GM12878 (cell line): ENCODE data around the gene BCL2L13. TPM values are rescaled to one million over a fixed set of nuclear protein-coding genes. Genes with fewer than 3 reads are reported as not detected.

Experiments
- ATAC-seq: fragments of 200-7000 bp; cut with Tn5 transposase; 3 replicates; pipeline ENCODE4 v1.9.1; 2020; ENCODE audit warnings: mild to moderate bottlenecking, moderate library complexity
- BruUV-seq: library from RNA; stranded (reverse); fragments of 400-500 nt; replicated peaks from 2 replicates; lab custom pipeline; 2021; lab: Mats Ljungman, UMichigan
- CTCF ChIA-PET: fragments of 300-600 bp; sonication (Branson Sonifier 250); formaldehyde crosslinking; extraction: SDS; loops from one replicate; lab custom pipeline; 2021; ENCODE audit warnings: inconsistent platforms; lab: Yijun Ruan, JAX
- POLR2A ChIA-PET: fragments of 350-600 bp; formaldehyde crosslinking; extraction: SDS; loops from one replicate; lab custom pipeline; 2021; ENCODE audit warnings: inconsistent platforms; lab: Charles Lee
- RAD21 ChIA-PET: fragments of 300-600 bp; sonication (Branson Sonifier 250); formaldehyde crosslinking; loops from one replicate; lab custom pipeline; 2023; ENCODE audit warnings: antibody characterized with exemption; ENCODE audit not compliant: unreplicated experiment; lab: Charles Lee
- SMC1A ChIA-PET: fragments of 300-600 bp; sonication (Branson Sonifier 250); formaldehyde crosslinking; loops from one replicate; lab custom pipeline; 2023; ENCODE audit not compliant: unreplicated experiment, uncharacterized antibody; lab: Charles Lee
- DNase-seq: peaks from one replicate; pipeline ENCODE4 v3.0.0-alpha.2; 2011; ENCODE audit warnings: low read depth, low spot score
- FAIRE-seq: peaks from 3 replicates; lab custom pipeline; 2011; peaks lifted over from hg19 to GRCh38; lab: Jason Lieb, UNC
- H2AFZ ChIP-seq: 2 replicates; pipeline ENCODE4 v1.6.0; 2011; ENCODE audit warnings: low read depth, low read length, control low read depth; ENCODE audit not compliant: control insufficient read depth
- H3K27ac ChIP-seq: 2 replicates; pipeline ENCODE4 v1.5.1; 2011; ENCODE audit warnings: control low read depth; ENCODE audit not compliant: control insufficient read depth, insufficient read depth
- H3K27me3 ChIP-seq, 2 experiments: replicated peaks in 1 of 2; 2 replicates each; pipeline versions ENCODE4 v1.6.0 to v1.6.1; 2011; ENCODE audit warnings: low read length in 1 of 2; ENCODE audit not compliant: control insufficient read depth in 2 of 2, insufficient read depth in 2 of 2
- H3K36me3 ChIP-seq, 2 experiments: 2 replicates each; pipeline ENCODE4 v1.5.1; 2011; ENCODE audit warnings: low read length in 1 of 2; ENCODE audit not compliant: control insufficient read depth in 2 of 2, insufficient read depth in 2 of 2
- H3K4me1 ChIP-seq: 2 replicates; pipeline ENCODE4 v1.6.1; 2011; ENCODE audit warnings: mild to moderate bottlenecking, low read length, moderate library complexity, mixed read lengths; ENCODE audit not compliant: control insufficient read depth, insufficient read depth
- H3K4me2 ChIP-seq: 2 replicates; pipeline ENCODE4 v1.6.0; 2011; ENCODE audit warnings: control low read depth; ENCODE audit not compliant: control insufficient read depth, insufficient read depth
- H3K4me3 ChIP-seq: fragments of 200-600 bp; sonication (generic); 2 replicates; pipeline ENCODE4 v1.5.1; 2016
- H3K79me2 ChIP-seq: 2 replicates; pipeline ENCODE4 v1.6.0; 2011; ENCODE audit warnings: low read length; ENCODE audit not compliant: control insufficient read depth, insufficient read depth
- H3K9ac ChIP-seq: 2 replicates; pipeline ENCODE4 v1.8.0; 2011; ENCODE audit warnings: low read length, control low read depth, mixed read lengths; ENCODE audit not compliant: control insufficient read depth, insufficient read depth
- H3K9me3 ChIP-seq: replicated peaks from 3 replicates; pipeline ENCODE4 v1.5.1; 2011; ENCODE audit warnings: mild to moderate bottlenecking, low read length; ENCODE audit not compliant: control insufficient read depth, insufficient read depth
- H4K20me1 ChIP-seq: 2 replicates; pipeline ENCODE4 v1.6.0; 2011; ENCODE audit not compliant: control insufficient read depth, insufficient read depth
- ATF7 ChIP-seq: fragments of 450-650 bp; IDR thresholded peaks from 2 replicates; pipeline ENCODE4 v1.6.1; 2016; ENCODE audit warnings: low read depth, mild to moderate bottlenecking
- CTCF ChIP-seq, 3 experiments: IDR thresholded peaks in 2 of 3; conservative IDR thresholded peaks in 1 of 3; 2 replicates each; pipeline ENCODE4 v1.5.1; 2011; ENCODE audit warnings: low read depth in 3 of 3, low read length in 3 of 3, mild to moderate bottlenecking in 3 of 3, control low read depth in 2 of 3, moderate library complexity in 2 of 3, inconsistent platforms in 1 of 3, mixed read lengths in 1 of 3; ENCODE audit not compliant: control insufficient read depth in 2 of 3, insufficient read depth in 1 of 3; ENCODE audit errors: extremely low read depth in 1 of 3
- E2F4 ChIP-seq: IDR thresholded peaks from 2 replicates; pipeline ENCODE4 v1.6.1; 2012; ENCODE audit warnings: low read depth, low read length, improper control_type of control experiment
- SREBF2 ChIP-seq: IDR thresholded peaks from 2 replicates; pipeline ENCODE4 v1.6.1; 2012; ENCODE audit warnings: mild to moderate bottlenecking, low read length
- TBL1XR1 ChIP-seq: IDR thresholded peaks from 2 replicates; pipeline ENCODE4 v1.6.1; 2012; ENCODE audit warnings: low read depth, low read length, improper control_type of control experiment
- ZNF207 ChIP-seq: fragments of 450-650 bp; IDR thresholded peaks from 2 replicates; pipeline ENCODE4 v1.6.1; 2014; ENCODE audit warnings: antibody characterized with exemption, mild to moderate bottlenecking, borderline replicate concordance
- WGBS: methylation state at CpG from one replicate; pipeline ENCODE4 v1.1.6; 2016; ENCODE audit warnings: low lambda C conversion rate; ENCODE audit not compliant: insufficient replicate concordance, insufficient coverage; ENCODE audit errors: missing lambda C conversion rate; 5-methylcytosine and 5-hydroxymethylcytosine counted together
- in situ Hi-C: fragments of 300-500 bp; cut with MboI; formaldehyde crosslinking; loops from 9 replicates; pipeline ENCODE4 v1.14.3; 2018; ENCODE audit warnings: mixed read lengths
- intact Hi-C: fragments of 100-400 bp; cut with micrococcal nuclease; formaldehyde crosslinking; loops from one replicate; pipeline ENCODE4 v1.14.2; 2022; ENCODE audit not compliant: unreplicated experiment
- polyA plus RNA-seq, 11 experiments: library from polyadenylated mRNA; depleted of rRNA in 4 of 11; unstranded in 6 of 11; stranded (reverse) in 5 of 11; fragments of >200 nt; fragmentation: Nextera tagmentation in 4 of 11; fragmentation: Illumina TruSeq in 1 of 11; extraction: Ambion mirVana in 4 of 11; extraction: Trizol in 1 of 11; gene quantifications; 1 replicate in 1 of 11; 2 replicates in 10 of 11; pipeline versions ENCODE4 v1.2.1 to v1.2.3, GENCODE V29; 2011 to 2016; ENCODE audit warnings: inconsistent platforms in 2 of 11, missing spikeins in 2 of 11, low read depth in 1 of 11
- total RNA-seq, 4 experiments: library from RNA; depleted of rRNA in 3 of 4; stranded (reverse); fragments of >200 nt in 3 of 4; fragmentation: Illumina TruSeq in 1 of 4; extraction: Trizol in 1 of 4; gene quantifications; 2 replicates each; pipeline versions ENCODE4 v1.2.1 to v1.2.3, GENCODE V29; 2013 to 2021
- TF ChIP-seq, protein P1 (sequence below): fragments of 450-650 bp; IDR thresholded peaks from 2 replicates; pipeline ENCODE4 v1.6.1; 2016; ENCODE audit warnings: mild to moderate bottlenecking

Gene BCL2L13
- total and polyA plus RNA-seq, 10 of the 15 experiments (the other 5 are each of a cell fraction or from before 2014, with no cell fraction given) = 18.6 to 30.6 (median 28.2) TPM

- TF ChIP-seq, protein P1, sequence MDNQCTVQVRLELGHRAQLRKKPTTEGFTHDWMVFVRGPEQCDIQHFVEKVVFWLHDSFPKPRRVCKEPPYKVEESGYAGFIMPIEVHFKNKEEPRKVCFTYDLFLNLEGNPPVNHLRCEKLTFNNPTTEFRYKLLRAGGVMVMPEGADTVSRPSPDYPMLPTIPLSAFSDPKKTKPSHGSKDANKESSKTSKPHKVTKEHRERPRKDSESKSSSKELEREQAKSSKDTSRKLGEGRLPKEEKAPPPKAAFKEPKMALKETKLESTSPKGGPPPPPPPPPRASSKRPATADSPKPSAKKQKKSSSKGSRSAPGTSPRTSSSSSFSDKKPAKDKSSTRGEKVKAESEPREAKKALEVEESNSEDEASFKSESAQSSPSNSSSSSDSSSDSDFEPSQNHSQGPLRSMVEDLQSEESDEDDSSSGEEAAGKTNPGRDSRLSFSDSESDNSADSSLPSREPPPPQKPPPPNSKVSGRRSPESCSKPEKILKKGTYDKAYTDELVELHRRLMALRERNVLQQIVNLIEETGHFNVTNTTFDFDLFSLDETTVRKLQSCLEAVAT = no peak
- no peak for TF ChIP-seq ZNF207
- TF ChIP-seq E2F4 = no peak
These were observed 71.5 kb downstream of the BCL2L13 start (continued) for GRCh38 chr22:17710023-17710422.

- H3K9me3 ChIP-seq = no peaks in the 10 kb centered on the region; the same call in 2 of the 3 replicates
- H3K27me3 ChIP-seq = no peaks in the 10 kb centered on the region
- WGBS = 98% methylated on average over 2 of the region's 2 CpGs
- POLR2A ChIA-PET = no interaction called here
- H3K4me3 ChIP-seq = no peak overlapping the region
- peaks cover 4% of the 10 kb centered on the region; the same call in 1 of the 2 replicates for H3K4me1 ChIP-seq
- H3K79me2 ChIP-seq = no peaks in the 10 kb centered on the region; the same call in 1 of the 2 replicates
- RAD21 ChIA-PET = no interaction called here
- no peaks in the 10 kb centered on the region for H3K36me3 ChIP-seq
- no peak for TF ChIP-seq SREBF2
- no peak for TF ChIP-seq CTCF (IDR thresholded peaks at IDR 0.05 in 2 of 3, conservative IDR thresholded peaks at IDR 0.05 in 1 of 3; ENCODE audit: control insufficient read depth in 2 of 3, extremely low read depth in 1 of 3, insufficient read depth in 1 of 3, low read depth in 3 of 3, low read length in 3 of 3)
- TF ChIP-seq TBL1XR1 = no peak
- no peak for TF ChIP-seq ATF7
- DNase-seq (no peak), FAIRE-seq (peak; percentile 52), ATAC-seq (no peak)
- no peak overlapping the region for H2AFZ ChIP-seq
- no peak overlapping the region for H3K27ac ChIP-seq
- SMC1A ChIA-PET = interaction anchor here (0.7 to 0.9 kb wide), 2 partner anchors 15 to 134 kb away, joined by 3 read pairs; no protein-coding TSS in a partner anchor
- BruUV-seq = no TSS peak
- CTCF ChIA-PET = interaction anchor here (1.0 kb wide), 1 partner anchor 10 kb away, joined by 3 read pairs; no protein-coding TSS in a partner anchor
- intact Hi-C loops = no loop called here
- no peak overlapping the region for H3K4me2 ChIP-seq
- no peak overlapping the region for H3K9ac ChIP-seq
- in situ Hi-C loops = no loop called here
- no peaks in the 10 kb centered on the region for H4K20me1 ChIP-seq
These were observed 73.9 kb downstream of the BCL2L13 start for GRCh38 chr22:17712441-17712840.
